Ovary (tissue), 3 donors: ENCODE measurements around the gene GRK2.
"Not testable (repeated sequence)": the region's sequence is repeated elsewhere in the genome, so short reads cannot be mapped to it uniquely, and the experiment has no call there.

ENCODE experiments used
- EP300 ChIP-seq: sonication (generic); formaldehyde crosslinking; IDR thresholded peaks from one replicate; pipeline ENCODE4 v1.6.1; 2017; ENCODE audit warnings: antibody characterized with exemption
- POLR2A ChIP-seq: fragments of 450-650 bp; IDR thresholded peaks from one replicate; pipeline ENCODE4 v1.6.1; 2017; ENCODE audit warnings: antibody characterized with exemption, mild to moderate bottlenecking, moderate library complexity
- TF ChIP-seq, protein P1 (sequence below), 3 donors: fragments of 450-650 bp in 2 of 3; fragments of 200-600 bp in 1 of 3; IDR thresholded peaks; one replicate each; pipeline versions ENCODE4 v1.5.1 to v1.8.0; 2016 to 2022; ENCODE audit warnings: antibody characterized with exemption in 3 of 3, mild to moderate bottlenecking in 1 of 3
- donor health status: DM: no; HTN: no; CAD: no.

DNA sequence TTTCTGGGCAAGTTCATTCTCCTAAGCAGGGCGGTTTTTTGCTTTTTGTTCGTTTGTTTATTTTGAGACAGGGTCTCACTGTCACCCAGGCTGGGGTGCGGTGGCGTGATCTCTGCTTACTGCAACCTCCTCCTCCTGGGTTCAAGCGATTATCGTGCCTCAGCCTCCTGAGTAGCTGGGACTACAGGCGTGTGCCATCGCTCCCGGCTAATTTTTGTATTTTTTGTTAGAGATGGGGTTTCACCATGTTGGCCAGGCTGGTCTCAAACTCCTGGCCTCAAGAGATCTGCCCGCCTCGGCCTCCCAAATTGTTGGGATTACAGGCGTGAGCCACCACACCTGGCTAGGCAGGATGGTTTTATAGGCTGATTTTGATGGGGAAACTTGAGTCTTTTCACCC lies 52.6 kb downstream of the GRK2 start:
- not testable (repeated sequence) for TF ChIP-seq POLR2A, EP300
- TF ChIP-seq, protein P1, sequence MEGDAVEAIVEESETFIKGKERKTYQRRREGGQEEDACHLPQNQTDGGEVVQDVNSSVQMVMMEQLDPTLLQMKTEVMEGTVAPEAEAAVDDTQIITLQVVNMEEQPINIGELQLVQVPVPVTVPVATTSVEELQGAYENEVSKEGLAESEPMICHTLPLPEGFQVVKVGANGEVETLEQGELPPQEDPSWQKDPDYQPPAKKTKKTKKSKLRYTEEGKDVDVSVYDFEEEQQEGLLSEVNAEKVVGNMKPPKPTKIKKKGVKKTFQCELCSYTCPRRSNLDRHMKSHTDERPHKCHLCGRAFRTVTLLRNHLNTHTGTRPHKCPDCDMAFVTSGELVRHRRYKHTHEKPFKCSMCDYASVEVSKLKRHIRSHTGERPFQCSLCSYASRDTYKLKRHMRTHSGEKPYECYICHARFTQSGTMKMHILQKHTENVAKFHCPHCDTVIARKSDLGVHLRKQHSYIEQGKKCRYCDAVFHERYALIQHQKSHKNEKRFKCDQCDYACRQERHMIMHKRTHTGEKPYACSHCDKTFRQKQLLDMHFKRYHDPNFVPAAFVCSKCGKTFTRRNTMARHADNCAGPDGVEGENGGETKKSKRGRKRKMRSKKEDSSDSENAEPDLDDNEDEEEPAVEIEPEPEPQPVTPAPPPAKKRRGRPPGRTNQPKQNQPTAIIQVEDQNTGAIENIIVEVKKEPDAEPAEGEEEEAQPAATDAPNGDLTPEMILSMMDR (IDR thresholded peaks at IDR 0.05), result not testable (repeated sequence)
